HG03175 (cell line): ENCODE results near the gene PACRG.

Experiments used
- ATAC-seq: cut with Tn5 transposase; IDR thresholded peaks from one replicate; pipeline ENCODE4 v1.9.1; 2021; ENCODE audit warnings: mild to moderate bottlenecking, moderate library complexity; ENCODE audit not compliant: unreplicated experiment

The PACRG gene

DNA sequence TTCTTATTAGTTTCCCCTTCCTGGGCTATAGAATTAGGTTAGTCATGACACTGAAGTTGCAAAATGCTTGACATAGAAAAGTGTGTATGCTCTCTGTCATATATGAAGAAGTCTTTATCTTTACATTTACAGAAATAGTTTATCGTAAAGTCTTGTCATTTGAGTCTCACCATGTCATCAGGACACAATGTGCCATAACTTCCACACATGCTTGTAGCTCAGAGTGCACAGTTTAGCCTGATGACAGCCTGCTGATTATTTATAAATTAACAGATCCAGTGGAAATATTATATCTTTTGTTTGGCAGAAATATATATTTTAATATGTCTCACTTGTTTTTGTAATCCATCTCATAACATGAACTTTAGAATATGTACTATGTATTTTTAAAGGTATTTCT lies 399.8 kb downstream of the PACRG start:
- no peak for ATAC-seq

DNA sequence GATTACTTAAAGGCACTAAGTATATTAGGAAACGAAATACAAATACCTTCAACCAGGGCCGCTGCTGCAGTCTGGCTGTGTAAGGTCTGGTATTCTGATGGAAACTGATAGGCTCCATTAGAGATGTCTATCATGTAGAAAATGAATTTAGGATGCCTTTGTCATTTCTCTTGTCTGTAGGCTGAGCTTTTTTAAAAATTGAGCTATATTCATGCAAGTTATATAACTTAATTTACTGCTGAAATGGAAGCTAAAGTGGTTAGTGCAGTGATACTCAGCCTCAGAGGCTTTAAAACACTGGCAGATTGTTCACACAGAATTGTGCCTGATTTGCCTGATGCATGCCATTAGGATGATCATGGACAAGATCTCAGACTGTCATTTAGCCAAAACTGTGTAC lies 400.6 kb downstream of the PACRG start:
- ATAC-seq = no peak

DNA sequence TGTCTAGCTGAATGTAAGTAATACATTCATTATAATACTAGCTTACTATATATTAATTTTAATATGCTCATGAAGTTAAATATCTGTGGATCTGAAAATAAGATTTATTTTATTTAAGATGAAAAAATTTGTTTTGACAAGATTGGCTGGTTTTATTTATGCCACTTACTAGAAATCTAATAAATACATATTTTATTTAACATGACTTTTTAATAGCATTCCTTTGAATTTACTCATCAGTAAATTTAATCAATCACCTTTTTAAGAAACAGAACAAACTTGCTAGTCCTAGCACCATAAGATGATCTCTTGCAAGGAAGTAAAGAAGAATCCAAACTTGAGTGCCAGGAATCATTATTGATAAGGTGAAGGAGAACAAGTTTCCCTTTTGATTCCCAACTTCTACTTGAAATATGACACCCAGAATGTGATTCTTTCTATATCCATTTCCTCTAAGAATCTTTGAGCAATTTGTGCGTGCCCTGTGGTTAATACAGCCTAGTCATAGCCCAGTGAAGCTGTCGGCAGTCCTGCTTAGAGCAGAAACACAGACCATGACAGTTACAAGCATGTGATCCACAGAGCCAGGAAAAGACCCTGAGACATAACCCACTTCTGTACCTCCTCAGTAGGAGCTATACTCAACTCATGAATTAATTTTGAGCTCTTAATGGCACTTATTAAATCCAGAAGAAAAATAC lies 404.4 kb downstream of the PACRG start:
- no peak for ATAC-seq

DNA sequence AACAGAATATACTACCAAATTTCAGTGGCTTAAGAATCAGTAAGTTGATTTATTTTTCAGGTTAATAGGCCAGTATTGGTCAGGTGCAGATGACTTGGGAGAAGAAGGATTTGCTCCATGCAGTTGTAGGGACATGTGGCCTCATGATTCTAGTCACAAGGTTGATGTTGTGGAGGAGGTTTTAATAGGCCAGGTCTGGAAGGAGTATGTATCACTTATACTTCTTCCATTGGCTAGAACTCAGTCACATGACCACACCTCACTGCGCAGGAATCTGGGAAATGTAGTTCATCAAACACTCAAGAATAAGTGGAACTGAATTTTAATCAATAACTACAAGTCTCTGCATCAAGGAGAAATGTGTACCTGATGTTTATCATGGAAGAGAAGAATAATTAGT lies 405.2 kb downstream of the PACRG start:
- ATAC-seq = no peak

DNA sequence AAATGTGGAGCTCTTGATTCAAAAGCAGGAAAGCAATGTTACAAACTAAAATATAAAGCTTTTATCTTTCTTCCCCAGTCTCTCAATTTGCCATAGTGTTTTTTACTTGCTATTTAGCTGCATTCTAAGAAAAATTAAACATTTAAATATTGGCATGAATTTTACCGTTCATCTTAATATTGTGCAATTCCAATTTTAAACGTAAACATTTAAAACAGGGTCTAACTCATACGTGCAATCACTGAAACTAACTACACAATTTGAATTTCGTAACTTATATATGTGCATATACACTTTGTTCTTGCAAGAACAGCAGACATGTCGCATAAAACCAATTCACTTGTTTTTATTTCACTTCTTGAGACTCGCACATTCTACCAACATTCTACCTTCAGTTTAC lies 405.9 kb downstream of the PACRG start:
- ATAC-seq = no peak

DNA sequence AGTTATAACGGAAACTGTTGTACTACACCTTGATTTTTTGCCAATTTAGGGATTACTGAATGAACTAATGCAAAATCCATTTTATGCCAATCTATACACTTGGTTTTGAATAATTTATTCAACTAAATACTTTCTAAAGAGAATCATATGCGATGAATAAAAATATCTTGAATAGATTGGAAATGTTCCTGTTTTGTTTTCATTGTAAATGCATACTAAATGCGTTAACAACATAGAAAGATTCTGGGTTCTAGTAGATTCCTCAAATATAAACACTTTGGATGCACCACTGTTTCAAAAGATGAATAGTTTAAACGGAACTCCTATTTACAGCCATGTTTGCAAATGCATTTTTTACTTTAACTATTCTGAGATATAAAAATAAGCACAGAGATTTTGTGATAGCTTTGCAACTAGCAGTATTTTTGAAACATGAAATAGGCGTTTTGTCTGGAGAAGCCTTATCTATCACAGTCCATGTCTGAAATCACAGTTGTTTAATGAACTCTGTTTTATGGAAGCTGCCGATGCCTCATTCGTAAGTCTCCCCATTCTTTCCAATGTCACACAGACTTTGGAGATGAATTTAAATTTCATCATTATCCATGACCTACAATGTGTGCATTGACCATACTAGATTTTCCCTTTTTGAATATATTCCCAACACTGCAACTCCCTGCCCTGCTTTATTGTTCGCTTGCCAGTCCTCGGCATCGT lies 409.1 kb downstream of the PACRG start:
- ATAC-seq = no peak

DNA sequence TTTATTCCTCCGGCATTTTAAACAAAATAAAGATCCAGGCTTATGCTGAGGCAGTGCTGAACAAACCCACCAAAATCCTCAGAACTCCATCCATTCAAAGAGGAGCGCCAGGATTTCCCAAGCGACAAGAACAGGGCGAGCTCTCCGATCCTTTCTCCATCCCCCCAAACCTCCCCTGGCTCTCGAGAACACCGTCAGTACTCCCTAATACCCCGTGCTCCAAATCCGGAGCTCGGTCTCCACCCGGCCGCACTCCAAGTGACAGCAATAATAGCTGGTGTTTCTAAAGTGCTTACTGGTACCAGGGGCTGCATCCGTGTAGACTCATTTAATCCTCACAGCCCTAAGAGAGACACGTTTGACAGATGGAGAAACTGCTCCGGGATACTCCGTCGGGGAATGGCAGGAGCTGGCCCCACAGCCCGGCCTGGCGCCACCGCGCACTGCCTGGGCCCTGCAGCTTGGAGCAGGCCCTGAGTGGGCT lies 409.7 kb downstream of the PACRG start:
- ATAC-seq = no peak

DNA sequence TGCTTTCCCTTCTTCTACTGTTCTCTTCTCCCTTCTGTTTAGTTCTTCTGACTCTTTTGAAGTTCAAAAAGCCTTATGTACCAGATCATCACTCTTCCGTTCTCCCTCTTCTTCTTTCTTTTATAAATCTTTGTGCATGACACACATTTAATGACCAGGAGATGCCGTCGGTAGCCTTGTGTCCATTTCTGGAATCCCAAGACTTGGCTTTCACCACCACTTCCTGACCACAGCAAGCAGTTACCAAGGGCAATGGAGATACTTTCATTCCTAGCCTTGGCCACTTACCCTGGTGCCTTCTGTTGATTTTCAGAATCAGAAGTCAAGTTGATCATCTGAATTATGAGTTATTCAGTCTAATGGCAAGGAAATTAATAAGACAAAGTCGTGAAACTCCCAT lies 418.3 kb downstream of the PACRG start:
- no peak for ATAC-seq

DNA sequence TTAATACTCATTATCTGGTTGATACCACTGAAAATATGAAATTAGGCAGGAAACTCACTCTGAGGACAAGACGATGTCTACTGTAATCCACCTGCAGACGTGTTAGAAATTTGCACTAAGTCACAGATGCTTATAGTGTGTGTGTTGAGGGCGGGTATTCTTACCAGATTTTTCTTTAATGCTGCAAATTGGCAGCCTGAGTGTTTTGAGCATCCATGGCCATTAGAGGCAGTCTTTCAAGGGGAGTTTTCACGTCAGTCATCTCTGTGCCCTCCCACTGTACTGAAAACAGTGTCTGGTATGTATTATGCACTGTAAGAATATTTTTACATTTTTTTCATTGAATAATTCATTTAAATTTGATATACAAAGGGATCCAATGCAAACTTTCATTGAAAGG lies 420.2 kb downstream of the PACRG start:
- no peak for ATAC-seq

DNA sequence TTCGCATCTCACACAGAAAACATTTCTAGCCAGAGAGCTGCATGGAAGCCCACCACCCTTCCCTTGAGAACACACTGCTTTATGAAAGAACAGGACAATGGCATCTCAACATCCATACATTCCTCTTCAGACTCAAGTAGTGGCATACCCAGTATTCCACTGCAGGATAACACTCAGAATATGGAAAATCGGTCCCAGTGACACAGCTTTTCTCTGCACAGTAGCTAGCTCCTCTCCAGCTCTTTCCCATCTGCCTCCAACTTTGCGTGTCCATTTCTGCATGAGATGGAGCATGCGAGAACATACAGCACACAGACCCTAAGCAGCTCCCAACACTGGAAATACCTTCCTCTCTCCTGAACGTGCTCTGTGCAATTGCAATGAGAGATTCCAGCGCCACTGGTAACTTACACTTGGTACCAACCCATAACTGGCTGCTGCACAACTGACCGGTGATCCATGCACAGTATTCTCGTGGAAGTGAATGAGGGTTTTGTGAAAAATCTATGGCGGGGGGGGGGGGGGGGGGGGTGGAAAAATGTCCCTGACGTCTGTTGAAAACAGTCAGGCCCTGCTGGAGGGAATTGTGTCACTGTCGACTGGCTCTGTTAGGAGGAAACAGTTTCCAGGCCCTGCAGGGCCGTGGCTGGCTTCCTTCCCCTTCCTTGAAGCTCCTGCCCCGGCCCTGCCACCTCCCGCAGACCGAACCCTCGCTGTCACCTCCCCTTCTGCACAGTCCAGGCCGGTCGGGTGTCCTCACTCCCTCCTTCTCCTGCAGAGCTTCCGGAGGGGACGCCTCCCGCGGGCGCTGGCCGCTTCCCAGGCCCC lies 420.9 kb downstream of the PACRG start:
- no peak for ATAC-seq

DNA sequence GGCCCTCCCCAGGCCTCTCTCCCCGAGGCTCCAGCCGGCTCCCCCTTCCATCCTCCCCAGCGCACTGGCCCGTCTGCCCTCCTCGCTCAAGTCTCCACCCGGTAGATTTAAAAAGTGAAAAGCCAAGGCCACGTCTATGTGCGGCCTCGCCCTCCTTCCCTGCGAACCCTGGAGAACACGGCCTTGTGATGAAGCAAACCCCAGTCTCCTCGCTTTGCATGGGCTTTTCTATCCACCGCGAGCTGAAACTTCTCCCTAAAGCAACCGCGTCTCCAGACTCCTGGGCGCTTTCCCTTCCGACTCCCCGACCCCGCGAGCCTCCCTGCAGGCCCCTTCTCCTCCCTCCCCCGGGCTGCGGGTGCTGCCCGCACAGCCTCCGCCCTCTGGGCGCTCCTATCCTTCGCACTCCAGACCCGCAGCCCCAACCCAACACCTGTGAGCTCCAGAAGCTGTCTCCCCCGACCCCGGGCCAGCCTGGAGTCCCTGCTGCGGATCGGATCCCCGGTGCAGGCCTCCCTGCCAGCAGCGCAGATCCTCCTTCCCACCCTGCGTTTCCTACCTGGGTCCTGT lies 421.6 kb downstream of the PACRG start:
- no peak for ATAC-seq

DNA sequence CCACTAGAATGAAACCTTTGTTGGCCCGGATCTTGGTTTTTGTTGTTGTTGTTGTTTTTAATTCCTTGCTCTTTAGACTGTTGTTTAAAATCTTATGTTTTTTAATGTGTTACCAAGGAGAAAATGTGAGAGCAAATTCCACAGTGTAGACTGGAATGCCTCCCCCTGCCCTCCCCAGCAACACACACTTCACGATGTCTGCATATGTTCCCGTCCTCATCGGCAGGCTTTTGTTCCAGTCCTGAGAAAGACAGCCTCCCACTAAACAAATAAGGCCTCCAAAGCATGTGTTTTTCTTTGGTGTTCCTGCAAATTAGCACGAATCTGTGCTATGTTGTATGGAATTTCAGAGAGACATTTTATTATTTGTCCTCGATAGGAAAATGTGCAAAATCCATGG lies 423.4 kb downstream of the PACRG start:
- ATAC-seq = no peak

DNA sequence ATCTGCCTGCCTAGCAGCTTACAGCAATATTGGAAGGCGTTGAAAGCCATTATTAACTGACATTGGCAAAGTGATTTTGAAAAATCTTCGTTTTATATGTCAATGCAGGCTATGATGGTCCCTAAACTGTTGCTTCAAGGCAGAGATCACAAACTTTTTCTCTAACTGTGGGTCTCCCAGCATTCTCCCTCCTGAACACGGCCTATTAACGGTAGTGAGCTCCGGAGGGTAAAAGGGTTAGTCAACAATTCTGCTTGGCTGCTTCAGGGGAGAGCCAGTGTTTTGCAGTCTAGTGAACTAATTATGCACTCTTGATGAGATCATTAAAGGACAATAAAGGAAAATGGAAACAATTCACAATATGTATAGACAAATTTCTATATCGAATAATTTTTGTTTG lies 424.9 kb downstream of the PACRG start:
- no peak for ATAC-seq

DNA sequence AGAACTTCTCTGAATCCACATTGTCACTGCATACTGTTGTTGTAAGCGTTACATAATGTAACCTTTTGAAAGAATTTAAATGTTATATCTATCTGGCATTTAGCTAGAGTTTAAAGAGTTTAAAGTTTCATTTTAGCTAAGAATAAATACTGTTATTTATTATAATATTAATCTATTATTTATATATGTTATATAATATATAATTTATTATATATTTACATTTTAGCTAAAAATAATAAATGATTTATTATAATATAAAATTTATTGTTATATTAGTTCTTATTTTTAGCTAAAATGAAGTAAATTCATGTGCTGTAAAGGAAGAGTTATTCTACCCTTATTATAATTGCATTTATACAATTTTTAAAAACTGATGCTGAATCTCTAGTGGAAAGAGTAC lies 431.3 kb downstream of the PACRG start:
- ATAC-seq = no peak

DNA sequence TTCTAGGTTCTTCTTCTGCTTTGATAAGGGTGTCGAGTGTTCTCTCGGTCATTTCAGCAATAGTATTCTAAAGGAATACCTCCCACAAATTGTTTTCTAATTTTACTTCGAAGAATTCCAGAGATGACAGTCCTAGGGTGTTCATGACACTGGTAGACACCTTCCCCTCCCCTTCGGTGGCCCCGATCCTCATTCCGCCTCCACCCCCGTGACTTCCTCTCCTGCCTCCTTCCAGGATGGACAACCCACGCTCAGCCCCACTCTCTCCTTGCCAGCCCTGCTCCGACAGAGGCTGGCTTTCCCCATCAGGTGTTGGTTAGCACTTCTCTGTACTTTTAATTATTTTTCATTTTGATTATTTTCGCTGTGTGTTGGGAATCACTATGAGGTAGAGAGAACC lies 431.9 kb downstream of the PACRG start:
- ATAC-seq = no peak

DNA sequence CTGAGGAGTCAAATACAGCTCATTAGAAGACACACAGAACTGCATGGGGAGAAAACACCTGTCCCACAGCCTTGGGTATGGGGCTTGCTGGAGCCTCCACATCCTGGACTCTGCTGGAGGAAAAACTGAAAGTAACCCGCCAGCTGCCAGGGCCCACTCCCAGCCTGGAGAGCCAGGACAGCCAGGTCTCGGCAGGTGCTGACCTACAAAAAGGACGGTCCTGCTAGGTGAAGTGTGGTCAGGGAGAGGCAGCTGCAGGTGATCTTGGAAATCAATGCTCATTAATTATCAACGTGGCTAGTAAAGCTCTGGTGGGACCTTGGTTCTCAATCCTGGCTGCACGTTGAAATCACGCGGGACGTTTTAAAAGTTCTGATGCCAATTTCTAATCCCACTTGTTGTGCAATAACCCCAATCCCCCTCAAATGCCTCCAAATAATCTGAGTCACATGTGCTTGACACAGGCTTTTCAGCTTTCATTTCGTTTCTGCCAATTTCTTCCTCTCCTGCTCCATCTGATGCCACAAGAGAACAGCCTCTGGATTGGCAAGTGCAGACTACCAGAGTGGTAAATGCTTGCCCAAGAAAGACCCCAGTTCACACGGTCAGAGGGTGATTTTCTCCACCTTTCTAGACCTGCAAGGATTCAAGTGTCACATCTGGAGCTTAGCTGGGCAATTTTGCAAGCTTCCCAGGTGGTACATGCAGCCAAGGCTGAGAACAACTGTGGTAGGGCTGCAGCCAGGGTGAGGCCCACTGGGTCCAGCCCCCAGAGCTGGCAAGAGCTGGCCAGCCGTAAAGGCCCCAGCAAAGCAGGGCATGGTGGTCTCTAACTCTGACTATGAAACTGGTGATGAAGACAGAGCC lies 434.5 kb downstream of the PACRG start:
- ATAC-seq = no peak

DNA sequence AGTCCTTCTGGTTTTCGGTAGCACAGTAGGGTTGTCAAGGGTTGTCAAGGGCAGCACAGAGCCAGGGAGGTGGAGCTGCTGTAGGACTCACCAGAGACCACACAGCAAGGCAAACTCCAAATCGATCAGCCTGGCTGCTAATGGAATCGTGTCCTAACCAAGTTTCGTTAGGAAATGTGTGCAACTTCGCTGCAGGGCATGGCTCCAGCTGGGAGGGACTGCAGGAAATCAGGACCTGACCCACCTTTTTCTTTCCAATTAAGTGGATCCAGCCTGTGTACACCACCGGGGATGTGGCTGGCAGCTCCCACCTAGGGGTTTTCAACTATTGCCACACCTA lies 435.1 kb downstream of the PACRG start:
- ATAC-seq = no peak

DNA sequence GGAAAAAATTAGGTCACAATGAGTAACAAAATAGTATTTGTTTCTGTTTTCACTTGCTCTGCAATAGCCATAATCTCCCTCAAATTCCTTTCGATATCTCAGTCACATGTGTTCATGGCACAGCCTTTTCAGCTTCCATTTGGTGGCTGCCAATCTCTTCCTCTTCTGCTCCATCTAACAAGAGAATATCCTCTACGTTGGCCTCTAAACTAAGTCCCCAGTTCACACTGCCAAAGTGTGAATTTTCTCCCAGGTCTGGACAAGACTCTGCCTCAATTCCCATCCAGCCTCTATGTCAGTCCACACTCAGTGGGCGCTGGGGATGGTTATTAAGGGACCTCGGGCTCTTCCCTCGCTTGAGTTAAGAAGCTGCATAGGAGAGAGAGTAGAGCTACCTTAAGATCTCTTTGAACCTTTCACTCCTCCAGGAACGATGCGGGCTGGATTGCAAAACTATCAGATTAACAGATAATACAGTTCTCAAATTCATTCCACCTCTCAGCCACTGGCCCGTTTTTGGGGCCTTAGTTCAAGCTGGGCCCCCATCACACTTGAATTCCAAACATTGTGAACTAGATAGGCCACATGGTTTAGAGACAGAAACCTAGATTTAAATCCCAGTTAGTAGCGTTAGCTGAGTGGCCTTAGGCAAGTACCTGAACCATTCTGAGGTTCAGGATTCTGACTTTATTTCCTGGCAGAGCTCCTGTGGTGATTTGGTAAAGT lies 436.6 kb downstream of the PACRG start:
- no peak for ATAC-seq

DNA sequence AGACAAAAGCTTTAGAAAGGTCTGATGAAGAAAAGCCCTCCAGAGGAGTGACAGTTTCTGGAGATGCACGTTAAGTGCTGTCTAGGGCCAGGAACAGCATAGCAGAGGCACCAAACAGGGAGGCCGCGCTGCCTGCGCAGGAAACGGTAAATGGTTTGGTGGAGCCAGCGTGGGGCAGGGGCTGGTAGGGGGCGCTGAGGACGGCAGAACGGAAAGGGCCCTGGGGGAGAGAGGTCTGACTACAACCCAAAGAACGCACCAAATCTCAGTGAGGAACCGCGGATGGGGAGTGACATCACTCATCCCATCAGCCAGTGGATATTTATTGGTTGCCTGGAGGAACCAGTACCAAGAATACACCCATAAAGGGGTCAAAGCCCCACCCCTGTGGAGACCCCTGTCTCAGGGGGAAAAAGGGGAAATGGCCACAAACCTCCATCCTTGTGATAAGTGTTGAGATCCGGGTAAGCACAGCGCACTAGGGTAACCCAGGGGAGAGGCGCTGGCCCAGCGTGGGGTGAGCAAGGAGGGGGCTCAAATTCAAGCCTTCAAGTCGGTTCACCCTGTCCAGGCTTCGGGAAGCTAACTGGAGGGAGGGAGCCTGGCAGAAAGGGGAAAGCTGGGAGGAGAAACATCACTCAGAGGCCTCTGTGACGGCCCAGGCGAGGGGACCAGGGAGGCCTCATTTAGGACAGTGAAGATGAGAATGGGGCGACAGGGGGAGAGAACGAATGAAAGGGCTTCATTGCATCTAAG lies 437.6 kb downstream of the PACRG start:
- no peak for ATAC-seq
